ENCODE data around the gene RASA3. TPM values are rescaled to one million over a fixed set of nuclear protein-coding genes. Genes with fewer than 3 reads are reported as not detected.

Gene RASA3
- total RNA-seq, 2 donors from 2014 or later, result 4.4 to 7.2 TPM

DNA sequence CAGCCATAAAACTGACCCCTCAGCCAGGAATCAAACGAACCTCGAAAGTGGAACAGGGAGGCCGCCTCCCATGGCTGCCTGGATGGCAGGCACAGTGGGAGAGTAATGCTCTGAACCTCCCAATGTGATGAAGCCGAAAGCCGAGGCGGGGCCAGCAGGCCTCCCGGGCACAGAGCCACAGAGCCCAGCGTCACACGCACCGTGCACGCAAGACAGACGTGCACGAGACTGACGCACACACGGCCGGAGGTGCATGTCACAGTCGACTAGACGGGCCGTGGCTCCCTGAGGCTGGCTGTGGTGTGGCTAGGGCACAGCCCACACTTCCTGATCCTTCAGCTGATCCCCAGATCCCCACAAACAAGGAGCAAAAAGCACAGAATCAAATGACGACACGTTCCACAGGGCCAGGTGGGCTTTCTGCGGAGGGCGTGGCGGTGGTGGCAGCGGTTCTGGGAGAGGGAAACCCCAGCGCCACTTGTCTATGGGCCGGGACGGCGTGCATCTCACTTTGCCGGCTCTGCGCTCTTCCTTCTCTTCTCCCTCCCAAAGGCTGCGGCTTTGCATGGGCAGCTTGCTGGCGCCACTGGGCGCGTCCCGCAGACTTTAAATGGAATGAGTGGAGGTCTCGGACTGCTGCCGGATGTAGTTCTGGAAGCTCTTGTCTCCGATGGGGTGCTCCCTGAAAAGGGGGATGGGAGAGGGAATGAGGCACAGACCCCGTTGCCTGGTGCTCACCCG is 153.5 kb downstream of the RASA3 start:
- Histone ChIP-seq H3K36me3 (no peaks in the 10 kb centered on the region), H3K4me1 (no peaks in the 10 kb centered on the region), H3K4me3 (no peak overlapping the region), H3K9me3 (no peaks in the 10 kb centered on the region), H3K27ac (no peak overlapping the region), H3K27me3 (no peaks in the 10 kb centered on the region), H3K9ac (ENCODE audit: low read depth in 2 of 2, low read length in 2 of 2) (no peak overlapping the region)
- TF ChIP-seq, protein P1, sequence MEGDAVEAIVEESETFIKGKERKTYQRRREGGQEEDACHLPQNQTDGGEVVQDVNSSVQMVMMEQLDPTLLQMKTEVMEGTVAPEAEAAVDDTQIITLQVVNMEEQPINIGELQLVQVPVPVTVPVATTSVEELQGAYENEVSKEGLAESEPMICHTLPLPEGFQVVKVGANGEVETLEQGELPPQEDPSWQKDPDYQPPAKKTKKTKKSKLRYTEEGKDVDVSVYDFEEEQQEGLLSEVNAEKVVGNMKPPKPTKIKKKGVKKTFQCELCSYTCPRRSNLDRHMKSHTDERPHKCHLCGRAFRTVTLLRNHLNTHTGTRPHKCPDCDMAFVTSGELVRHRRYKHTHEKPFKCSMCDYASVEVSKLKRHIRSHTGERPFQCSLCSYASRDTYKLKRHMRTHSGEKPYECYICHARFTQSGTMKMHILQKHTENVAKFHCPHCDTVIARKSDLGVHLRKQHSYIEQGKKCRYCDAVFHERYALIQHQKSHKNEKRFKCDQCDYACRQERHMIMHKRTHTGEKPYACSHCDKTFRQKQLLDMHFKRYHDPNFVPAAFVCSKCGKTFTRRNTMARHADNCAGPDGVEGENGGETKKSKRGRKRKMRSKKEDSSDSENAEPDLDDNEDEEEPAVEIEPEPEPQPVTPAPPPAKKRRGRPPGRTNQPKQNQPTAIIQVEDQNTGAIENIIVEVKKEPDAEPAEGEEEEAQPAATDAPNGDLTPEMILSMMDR (IDR thresholded peaks at IDR 0.05), result no peak
- intact Hi-C loops (cut with DNase I), result no loop called here
- DNase-seq, result no peak

DNA sequence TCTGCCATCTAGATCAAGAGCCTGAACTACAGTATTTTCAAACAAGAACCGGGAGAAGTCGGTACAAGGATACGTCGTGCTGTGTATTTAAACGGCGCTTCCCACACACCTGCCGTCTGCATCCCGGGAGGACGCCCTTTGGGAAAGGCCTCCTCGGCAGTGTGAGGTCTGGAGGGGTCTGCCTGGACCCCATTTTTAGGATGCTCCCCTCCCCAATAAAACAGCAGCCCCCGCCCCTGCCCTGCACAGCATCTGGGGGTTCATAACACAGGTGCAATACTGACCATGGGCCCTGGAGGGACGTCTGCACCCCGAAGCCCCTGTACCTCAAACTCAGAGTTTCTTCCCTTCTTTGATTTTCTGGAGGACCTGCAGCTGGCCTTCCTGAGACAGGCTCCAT is 154.4 kb downstream of the RASA3 start:
- H3K4me1 ChIP-seq, result no peaks in the 10 kb centered on the region
- TF ChIP-seq, protein P1 (IDR thresholded peaks at IDR 0.05), result no peak
- intact Hi-C loops (cut with DNase I), result no loop called here
- no peak overlapping the region for H3K4me3 ChIP-seq
- no peak overlapping the region for H3K27ac ChIP-seq
- H3K9ac ChIP-seq (ENCODE audit: low read depth in 2 of 2, low read length in 2 of 2), result no peak overlapping the region
- no peaks in the 10 kb centered on the region for H3K36me3 ChIP-seq
- no peaks in the 10 kb centered on the region for H3K9me3 ChIP-seq
- H3K27me3 ChIP-seq, result no peaks in the 10 kb centered on the region
- no peak for DNase-seq

DNA sequence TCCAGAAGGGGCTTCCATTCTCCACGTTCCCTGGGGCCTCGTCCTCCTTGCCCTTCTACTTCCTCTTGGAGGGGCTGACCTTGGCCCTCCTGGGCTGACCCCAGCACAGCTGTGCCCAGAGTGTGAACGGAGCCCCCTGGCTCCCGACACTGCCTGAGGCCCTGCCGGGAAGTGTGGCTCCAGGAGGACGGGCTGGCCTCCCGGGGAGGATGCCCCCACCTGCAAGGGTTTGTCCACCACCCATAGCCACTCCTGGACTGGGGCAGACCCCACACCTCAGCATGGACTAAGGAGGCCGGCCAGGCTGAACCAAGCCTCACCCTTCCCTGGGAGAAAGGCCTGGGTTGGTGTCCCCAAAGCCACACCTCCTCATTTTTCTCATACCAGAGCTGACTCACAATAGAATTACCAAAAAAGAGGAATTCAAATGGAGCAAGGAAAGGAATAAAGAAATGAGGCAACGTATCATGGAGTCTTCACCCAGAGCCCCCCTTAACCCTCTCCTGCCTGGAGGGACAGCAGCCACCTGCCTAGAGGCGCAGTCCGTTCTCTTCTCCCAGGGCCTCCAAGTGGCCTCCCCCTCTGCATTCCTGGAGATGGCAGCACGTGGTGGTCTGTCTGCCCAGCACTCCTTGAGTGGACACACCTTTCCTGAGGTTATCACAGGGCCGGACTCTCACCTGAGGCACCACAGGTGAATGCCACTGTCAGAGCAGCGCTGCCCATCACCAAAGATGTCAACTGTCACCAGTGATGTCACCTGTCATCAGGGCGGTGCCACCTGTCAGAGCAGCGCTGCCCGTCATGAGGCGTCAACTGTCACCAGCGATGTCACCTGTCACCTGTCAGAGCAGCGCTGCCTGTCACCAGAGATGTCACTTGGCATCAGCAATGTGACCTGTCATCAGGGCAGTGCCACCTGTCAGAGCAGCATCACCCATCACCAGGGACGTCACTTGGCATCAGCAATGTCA is 155.4 kb downstream of the RASA3 start:
- Histone ChIP-seq H3K27ac (no peak overlapping the region), H3K9ac (ENCODE audit: low read depth in 2 of 2, low read length in 2 of 2) (no peak overlapping the region), H3K36me3 (no peaks in the 10 kb centered on the region), H3K27me3 (no peaks in the 10 kb centered on the region), H3K4me3 (no peak overlapping the region), H3K9me3 (no peaks in the 10 kb centered on the region), H3K4me1 (no peaks in the 10 kb centered on the region)
- intact Hi-C loops (cut with DNase I), result no loop called here
- no peak for DNase-seq
- TF ChIP-seq, protein P1 (IDR thresholded peaks at IDR 0.05), result no peak

DNA sequence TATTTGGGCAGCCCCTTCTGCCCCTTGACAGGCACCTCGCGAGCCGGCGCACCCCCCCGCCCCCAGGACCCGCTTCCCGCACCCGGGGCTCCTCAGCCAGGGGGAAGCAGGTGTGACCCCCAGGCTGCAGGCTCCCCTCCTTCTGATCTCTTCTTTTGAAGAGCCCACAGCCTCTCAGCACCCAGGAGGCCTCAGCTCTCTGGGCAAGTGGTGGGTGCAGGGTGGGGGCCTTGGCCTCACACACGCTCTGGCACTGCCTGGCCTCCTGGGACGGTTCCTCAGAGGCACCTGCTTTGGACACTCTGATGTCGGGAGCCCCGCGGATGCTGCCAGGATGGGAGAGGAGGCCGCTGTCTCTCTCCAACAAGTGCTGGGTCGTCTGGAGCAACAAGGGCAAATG is 157.0 kb downstream of the RASA3 start:
- Histone ChIP-seq H3K4me1 (peaks cover 7% of the 10 kb centered on the region), H3K9me3 (no peaks in the 10 kb centered on the region), H3K4me3 (no peak overlapping the region), H3K27me3 (no peaks in the 10 kb centered on the region), H3K36me3 (no peaks in the 10 kb centered on the region), H3K9ac (ENCODE audit: low read depth in 2 of 2, low read length in 2 of 2) (no peak overlapping the region), H3K27ac (no peak overlapping the region)
- intact Hi-C loops (cut with DNase I), result no loop called here
- no peak for DNase-seq
- TF ChIP-seq, protein P1 (IDR thresholded peaks at IDR 0.05), result no peak

DNA sequence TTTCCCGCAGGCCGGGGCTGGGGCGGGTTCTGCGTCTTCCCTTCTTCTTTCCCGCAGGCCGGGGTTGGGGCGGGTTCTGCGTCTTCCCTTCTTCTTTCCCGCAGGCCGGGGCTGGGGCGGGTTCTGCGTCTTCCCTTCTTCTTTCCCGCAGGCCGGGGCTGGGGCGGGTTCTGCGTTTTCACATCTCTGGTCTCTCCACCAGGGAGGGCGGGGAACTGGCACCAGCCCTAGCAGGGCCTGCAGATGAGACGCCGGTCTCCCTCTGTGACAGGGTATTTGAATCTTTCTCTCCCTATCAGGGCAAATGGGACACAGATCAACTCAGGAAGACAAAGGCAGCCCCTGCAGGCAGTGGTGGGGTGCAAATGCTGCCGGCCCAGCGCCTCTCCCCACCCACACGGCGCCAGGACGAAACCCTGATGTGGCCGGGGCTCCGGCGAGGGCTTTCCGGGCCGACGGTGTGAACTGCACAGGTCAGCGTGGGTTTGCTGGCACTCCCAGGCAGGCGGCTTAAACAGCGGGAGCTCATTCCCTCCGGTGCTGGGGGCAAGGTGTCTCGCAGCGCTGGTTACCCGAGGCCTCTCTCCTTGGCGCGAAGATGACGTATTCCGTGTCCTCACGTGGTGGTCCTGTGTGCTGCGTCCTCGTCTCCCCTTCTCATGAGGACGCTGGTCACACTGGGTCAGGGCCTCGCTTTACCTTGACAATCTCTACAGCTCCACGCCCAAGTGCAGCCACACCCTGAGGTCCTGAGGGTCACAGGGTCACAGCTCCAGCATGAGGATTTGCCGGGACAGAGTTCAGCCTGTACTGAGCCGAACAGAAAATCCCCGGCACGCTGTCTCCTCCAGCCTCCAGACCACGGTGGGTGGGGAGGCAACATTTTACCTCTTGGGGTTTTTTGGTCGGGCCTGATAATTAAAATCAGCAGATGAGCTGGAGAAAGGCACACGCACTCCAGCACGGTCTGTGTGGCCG is 157.8 kb downstream of the RASA3 start:
- Histone ChIP-seq H3K27me3 (no peaks in the 10 kb centered on the region), H3K27ac (no peak overlapping the region), H3K4me3 (no peak overlapping the region), H3K9me3 (no peaks in the 10 kb centered on the region), H3K9ac (ENCODE audit: low read depth in 2 of 2, low read length in 2 of 2) (no peak overlapping the region), H3K4me1 (peaks cover 7% of the 10 kb centered on the region), H3K36me3 (no peaks in the 10 kb centered on the region)
- intact Hi-C loops (cut with DNase I), result no loop called here
- TF ChIP-seq, protein P1 (IDR thresholded peaks at IDR 0.05), result no peak
- no peak for DNase-seq

All from colonic mucosa (tissue), 4 donors.